DMS53 (cell line): ENCODE results near the gene KCNA4.
"Not testable (repeated sequence)": the region's sequence is repeated elsewhere in the genome, so short reads cannot be mapped to it uniquely, and the experiment has no call there.

Experiments
- DNase-seq: peaks from one replicate; lab custom pipeline; 2025; lab: John Stamatoyannopoulos, UW

The KCNA4 gene

GRCh38 chr11:30000986-30001750, 15.7 kb downstream of the KCNA4 start:
- peak; percentile 76 for DNase-seq

GRCh38 chr11:29996016-29996415, 20.8 kb downstream of the KCNA4 start:
- DNase-seq: no peak

GRCh38 chr11:29989174-29989970, 27.5 kb downstream of the KCNA4 start:
- peak; percentile 7 for DNase-seq

GRCh38 chr11:29985248-29985647, 31.6 kb downstream of the KCNA4 start:
- DNase-seq: peak; percentile 82

- no peak for DNase-seq
These were observed 32.3 kb downstream of the KCNA4 start for GRCh38 chr11:29984544-29984943.

- no peak for DNase-seq
These were observed 38.3 kb downstream of the KCNA4 start for GRCh38 chr11:29978549-29978948.

- not testable (repeated sequence) for DNase-seq
These were observed 41.2 kb downstream of the KCNA4 start for GRCh38 chr11:29975580-29975979.

GRCh38 chr11:29963796-29964195, 53.0 kb downstream of the KCNA4 start:
- no peak for DNase-seq

- DNase-seq: no peak
These were observed 53.8 kb downstream of the KCNA4 start for GRCh38 chr11:29963036-29963435.

- peak; percentile 16 for DNase-seq
These were observed 54.6 kb downstream of the KCNA4 start for GRCh38 chr11:29962243-29962642.
